ENCODE results near the gene DNAJC13.
A peak's percentile ranks its signal among the peaks of the same experiment; 100 is the strongest.

Gene DNAJC13

DNA sequence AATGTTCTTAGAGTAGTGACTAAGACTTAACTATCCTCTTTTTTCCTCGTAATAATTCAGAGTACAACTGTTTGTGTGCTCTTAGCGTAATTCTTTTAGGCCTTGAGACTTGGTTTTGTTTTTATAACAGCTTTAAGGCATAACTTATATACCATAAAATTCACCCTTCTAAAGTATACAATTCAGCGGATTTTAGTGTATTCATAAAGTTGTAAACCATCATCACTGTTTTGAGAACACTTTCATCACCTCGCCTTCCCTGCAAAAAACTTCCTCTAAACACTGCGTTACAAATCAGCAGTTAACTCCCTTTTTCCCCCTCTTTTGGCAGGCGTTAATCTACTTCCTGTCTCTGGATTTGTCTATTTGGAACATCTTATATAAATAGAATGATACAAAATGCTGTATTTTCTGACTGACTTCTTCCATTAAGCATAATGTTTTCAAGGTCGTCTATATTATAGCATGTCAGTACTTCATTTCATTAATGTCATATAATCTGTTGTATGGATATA is 18.7 kb downstream of the DNAJC13 start:
- H3K4me3 ChIP-seq (ENCODE audit: low read depth, low read length): no peak overlapping the region
- in situ Hi-C loops (cut with HindIII; ENCODE audit: low sequenced_read_pairs): no loop called here
- TF ChIP-seq, protein P1, sequence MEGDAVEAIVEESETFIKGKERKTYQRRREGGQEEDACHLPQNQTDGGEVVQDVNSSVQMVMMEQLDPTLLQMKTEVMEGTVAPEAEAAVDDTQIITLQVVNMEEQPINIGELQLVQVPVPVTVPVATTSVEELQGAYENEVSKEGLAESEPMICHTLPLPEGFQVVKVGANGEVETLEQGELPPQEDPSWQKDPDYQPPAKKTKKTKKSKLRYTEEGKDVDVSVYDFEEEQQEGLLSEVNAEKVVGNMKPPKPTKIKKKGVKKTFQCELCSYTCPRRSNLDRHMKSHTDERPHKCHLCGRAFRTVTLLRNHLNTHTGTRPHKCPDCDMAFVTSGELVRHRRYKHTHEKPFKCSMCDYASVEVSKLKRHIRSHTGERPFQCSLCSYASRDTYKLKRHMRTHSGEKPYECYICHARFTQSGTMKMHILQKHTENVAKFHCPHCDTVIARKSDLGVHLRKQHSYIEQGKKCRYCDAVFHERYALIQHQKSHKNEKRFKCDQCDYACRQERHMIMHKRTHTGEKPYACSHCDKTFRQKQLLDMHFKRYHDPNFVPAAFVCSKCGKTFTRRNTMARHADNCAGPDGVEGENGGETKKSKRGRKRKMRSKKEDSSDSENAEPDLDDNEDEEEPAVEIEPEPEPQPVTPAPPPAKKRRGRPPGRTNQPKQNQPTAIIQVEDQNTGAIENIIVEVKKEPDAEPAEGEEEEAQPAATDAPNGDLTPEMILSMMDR (IDR thresholded peaks at IDR 0.05; ENCODE audit: low read depth, low read length, missing control alignments): no peak
- no peak for DNase-seq (ENCODE audit: low read depth)

DNA sequence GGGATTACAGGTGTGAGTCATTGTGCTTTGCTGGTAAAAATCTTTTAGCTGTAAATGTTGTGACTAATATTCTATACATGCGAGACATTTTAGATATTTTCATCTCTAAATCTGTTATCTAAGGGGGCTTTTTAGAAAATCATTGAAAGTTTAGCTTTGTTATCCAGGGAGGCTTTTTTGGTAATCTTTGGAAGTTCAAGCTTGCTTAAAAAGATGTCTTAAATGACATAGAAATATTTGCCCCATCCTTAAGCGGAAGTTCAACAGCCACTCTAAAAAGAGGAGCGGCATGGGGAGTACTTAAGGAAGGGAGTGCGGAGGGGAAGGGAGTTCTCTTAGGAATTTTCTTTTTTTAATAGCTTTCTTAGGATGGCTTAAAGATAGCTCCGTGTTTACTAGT is 26.1 kb downstream of the DNAJC13 start:
- TF ChIP-seq, protein P1 (IDR thresholded peaks at IDR 0.05; ENCODE audit: low read depth, low read length, missing control alignments): no peak
- DNase-seq (ENCODE audit: low read depth): no peak
- no peak overlapping the region for H3K4me3 ChIP-seq (ENCODE audit: low read depth, low read length)
- in situ Hi-C loops (cut with HindIII; ENCODE audit: low sequenced_read_pairs): no loop called here

DNA sequence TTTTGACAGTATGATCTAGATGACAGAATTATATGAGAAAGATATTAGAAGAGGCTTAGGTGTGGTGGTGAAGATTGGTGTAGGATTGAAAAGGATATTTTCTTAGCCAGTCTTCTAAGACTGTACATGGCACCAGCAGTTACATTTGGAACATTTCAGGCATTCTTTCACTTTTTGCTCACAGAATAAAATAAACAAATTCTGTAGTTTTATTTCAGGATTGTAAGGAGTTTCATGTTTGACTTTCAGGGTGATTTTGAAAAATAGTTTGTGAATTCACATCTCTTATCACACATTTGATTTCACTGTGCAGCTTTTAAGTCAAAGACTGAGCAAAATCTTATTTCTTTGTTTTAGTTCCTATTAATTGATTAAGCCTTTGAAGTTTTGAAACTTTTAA is 27.1 kb downstream of the DNAJC13 start:
- in situ Hi-C loops (cut with HindIII; ENCODE audit: low sequenced_read_pairs): no loop called here
- TF ChIP-seq, protein P1 (IDR thresholded peaks at IDR 0.05; ENCODE audit: low read depth, low read length, missing control alignments): no peak
- no peak overlapping the region for H3K4me3 ChIP-seq (ENCODE audit: low read depth, low read length)
- DNase-seq (ENCODE audit: low read depth): no peak

DNA sequence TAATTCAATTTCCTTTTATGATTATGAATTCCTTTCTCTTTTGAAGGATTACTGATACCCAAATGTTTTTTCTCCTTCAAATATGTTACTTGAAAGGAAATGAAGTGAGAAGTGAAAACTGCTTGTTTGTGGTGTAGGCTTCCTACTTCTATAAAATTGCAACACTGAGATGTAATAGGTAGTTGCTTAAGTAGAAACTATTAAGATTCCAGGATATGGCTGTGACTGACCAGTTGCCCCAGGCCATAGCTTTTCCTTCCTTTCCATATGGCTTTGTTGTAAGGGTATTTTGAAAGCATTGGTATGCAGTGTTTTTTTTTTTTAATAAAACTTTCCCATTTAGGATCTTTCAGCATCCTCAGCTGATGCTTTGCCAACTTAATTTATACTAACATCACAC is 28.5 kb downstream of the DNAJC13 start:
- H3K4me3 ChIP-seq (ENCODE audit: low read depth, low read length): no peak overlapping the region
- in situ Hi-C loops (cut with HindIII; ENCODE audit: low sequenced_read_pairs): no loop called here
- DNase-seq (ENCODE audit: low read depth): peak; percentile 9
- TF ChIP-seq, protein P1 (IDR thresholded peaks at IDR 0.05; ENCODE audit: low read depth, low read length, missing control alignments): no peak

DNA sequence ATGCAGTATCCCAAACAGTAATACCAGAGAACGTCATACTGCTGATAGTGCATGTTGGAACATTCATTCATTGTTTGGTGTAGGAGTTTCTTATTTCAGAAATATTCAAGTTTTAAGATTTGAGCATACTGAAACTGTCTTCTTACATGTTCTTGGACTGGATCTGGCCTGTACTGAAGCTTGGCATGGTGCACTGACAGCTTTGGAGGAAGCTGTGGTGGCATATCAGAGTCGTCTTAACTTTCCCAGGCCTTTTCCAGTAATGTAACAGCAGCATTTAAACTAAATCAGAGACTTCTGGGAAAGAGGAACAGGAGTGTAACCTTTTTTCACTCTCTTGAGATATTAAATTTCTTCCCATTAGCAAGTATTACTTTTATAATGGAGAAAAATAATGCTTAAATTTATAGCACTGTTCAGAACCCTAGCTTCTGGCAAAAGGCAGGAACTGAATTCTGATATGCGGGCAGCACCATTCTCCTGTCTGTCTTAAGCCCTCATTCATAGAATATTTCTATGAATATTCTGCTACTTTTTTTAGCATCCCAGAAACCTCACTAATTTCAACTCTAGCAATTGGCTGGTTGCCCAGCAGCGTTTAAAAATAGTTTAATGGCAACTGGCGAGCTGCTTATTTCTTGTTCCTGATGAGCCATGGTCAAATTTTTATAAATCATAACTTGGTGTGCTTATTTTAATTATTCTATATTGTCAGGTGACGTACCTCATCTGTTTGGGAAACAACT is 31.1 kb downstream of the DNAJC13 start:
- TF ChIP-seq, protein P1 (IDR thresholded peaks at IDR 0.05; ENCODE audit: low read depth, low read length, missing control alignments): no peak
- peak; percentile 8 for DNase-seq (ENCODE audit: low read depth)
- H3K4me3 ChIP-seq (ENCODE audit: low read depth, low read length): no peak overlapping the region
- in situ Hi-C loops (cut with HindIII; ENCODE audit: low sequenced_read_pairs): no loop called here

DNA sequence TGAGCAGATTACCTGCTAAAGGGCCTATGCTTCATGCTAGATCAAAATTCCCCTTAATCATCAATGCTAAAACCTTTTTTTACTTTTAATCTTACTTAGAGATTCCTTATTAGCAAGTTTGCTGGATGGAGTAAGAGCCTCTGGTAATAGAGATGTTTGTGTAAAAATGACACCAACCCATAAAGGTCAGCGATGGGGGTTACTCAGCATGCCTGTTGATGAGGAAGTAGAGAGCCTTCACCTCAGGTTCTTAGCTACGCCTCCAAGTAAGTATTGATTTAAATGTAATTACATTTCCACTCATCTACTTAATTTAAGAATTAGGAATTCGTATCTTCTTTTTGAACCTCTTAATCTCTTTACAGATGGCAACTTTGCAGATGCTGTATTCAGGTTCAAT is 38.8 kb downstream of the DNAJC13 start:
- TF ChIP-seq, protein P1 (IDR thresholded peaks at IDR 0.05; ENCODE audit: low read depth, low read length, missing control alignments): no peak
- H3K4me3 ChIP-seq (ENCODE audit: low read depth, low read length): no peak overlapping the region
- in situ Hi-C loops (cut with HindIII; ENCODE audit: low sequenced_read_pairs): no loop called here
- no peak for DNase-seq (ENCODE audit: low read depth)

All from astrocyte of the cerebellum (primary cell).